ENCODE data around the gene TTBK1.

TTBK1 gene

GRCh38 chr6:43226192-43226851 lies 17.0 kb upstream of the TTBK1 start:
- no peak for DNase-seq

- DNase-seq, result peak; percentile 85
These were observed 14.1 kb upstream of the TTBK1 start, which contains the start of gene DNPH1 for GRCh38 chr6:43228951-43229802. Gene DNPH1 (minus strand): TSS chr6:43229481. CDS start chr6:43229456, 25 bp downstream.

DNA sequence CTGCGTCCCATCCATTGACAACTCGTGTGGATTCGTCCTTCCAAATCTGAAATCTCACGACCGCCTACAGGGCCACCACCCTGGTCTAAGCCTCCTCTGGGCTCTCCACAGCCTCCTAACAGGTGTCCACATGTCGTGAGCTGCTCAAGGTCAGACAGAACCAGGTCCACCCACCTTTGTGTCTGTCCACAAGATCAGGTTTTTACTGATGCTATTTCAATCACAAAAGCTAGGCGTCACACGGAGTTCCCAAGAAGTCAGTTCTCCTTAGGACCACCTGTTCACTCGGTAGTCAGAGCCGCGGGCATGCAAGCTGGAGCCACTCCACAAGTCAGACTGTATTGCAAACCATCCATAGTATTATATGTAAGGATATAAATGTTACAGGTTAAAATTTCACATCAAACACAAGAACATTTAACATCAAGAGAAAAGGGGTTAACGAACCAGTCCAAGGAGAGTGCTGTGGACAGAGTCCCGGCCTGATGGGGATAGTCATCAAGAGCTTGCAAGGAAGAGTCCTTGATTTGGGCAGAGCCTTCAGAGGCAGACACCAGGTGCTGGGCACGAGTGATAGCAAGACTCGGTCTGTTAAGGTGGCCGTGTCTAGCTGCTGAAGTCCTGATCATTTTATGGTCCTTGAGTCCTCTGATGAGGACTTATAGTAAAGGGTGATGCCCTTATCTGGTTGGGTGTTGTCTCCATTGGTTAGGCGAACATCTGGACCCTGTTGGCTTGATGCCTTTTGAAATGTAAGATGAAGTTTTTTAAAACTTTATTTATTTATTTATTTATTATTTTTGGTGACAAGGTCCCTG lies 13.3 kb upstream of the TTBK1 start:
- no peak for DNase-seq

- DNase-seq, result no peak
These were observed 12.2 kb upstream of the TTBK1 start for GRCh38 chr6:43231053-43231452.

- no peak for DNase-seq
These were observed 11.4 kb upstream of the TTBK1 start for GRCh38 chr6:43231735-43232450.

- no peak for DNase-seq
These were observed 7.4 kb upstream of the TTBK1 start for GRCh38 chr6:43235841-43236240.

DNA sequence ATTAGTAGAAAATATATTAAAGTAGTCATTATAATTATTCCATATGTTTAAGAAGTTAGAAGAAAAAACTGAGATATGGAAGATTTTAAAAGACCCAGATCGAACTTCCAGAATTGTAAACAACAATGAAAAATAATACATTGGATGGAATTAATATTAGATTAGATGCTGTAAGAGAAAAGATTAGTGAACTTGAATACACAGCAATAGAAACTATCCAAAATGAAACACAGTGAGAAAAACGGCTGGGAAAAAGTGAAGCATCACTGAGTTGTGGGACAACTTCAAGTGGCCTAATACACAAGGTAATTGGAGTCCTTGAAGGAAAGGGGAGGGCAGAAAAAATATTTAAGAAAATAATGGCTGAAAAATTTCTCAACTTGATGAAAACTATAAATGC lies 4.2 kb upstream of the TTBK1 start:
- DNase-seq, result no peak

GRCh38 chr6:43240950-43241349 lies 2.3 kb upstream of the TTBK1 start:
- DNase-seq, result no peak

DNA sequence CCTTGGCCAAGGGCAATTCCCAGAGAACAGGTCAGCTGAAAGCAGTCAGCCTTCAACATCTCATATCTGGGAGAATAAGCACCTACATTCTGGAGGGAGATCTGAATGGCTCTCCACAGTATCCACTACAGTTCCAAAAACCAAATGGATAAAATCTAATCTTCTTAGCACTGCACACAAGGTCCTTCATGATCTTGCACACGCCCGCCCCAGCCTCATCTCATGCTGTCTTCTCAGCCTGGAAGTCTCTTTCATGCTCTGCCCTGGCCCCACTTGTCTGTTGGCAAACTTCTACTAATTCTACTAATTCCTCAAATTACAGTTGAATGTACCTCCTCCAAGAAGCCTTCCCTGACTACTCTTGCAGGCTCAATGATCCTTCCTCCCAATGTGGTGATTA lies 1.8 kb upstream of the TTBK1 start:
- no peak for DNase-seq

DNA sequence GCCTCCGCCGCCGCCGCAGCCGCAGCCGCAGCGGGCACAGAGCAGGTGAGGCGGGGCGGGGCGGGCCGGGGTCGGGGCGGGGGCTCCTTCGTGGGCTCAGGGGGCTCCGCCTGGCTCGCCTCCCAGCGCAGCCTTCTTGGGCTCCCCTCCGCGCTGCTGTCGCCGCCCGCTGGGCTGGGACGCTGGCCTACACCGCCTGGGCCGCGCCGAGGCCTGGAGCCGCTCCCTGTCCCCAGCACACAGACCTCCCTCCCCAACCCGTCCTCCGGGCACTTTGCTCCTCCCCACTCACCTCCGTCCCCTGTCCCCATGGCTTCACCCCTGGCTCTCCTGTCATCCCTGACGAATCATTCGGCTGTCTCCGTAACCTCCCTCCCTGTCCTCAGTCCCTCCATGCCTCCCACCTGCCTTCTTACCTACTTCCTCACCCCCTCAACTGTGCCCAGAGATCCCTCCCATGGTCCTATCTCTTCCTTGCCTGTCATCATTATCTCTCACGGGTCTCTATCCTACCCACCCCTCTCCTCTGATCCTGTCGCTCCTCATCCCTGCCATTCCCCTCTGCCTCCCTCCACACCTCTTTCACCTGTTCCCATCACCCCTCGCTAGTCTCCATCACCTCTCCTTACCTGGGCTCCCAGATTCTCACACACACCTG lies 512 bp downstream of the TTBK1 start:
- no peak for DNase-seq

- no peak for DNase-seq
These were observed 3.2 kb downstream of the TTBK1 start for GRCh38 chr6:43246301-43247113.

DNA sequence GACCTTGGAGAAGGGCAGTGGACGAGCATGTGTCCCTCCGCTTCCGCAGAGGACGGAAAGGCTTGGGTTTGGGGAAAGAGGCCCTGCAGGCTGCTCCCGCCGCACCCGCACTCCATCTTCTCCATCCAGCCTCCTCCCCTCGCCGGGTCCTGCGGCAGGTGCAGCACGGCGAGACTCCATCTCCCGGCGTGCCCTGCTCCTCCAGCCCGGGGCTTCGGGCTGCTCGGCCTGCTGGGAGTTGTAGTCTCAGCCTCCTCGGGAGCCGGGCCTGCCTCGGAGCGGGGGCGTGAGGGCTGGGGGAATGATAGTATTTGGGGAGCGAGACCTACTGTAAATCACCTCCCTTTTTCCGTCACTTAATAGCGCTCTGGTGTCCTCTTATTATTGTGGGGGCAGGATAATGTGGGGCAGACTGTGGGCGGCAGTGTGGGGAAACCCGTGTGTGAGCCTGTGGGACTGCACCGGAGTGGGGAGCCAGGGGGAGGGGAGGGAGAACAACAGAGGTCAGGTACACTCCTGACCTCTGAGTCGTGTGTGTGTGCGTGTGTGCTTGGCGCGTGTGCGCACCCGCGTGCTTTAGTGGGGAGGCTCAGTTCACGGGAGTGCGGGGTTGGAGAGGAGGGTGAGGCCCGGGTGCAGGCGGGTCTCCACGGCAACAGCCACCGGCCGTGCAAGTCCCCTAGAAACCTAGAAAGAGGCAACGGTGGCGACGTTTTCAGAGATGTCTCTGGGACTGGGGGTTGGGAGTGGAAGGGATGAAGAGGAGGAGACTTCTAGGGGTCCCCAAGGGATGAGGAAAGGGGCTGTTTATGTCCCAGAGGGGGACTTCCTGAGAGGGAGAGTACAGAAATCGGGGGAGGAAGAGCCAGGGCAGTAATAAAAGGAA lies 4.1 kb downstream of the TTBK1 start:
- DNase-seq, result peak; percentile 74

GRCh38 chr6:43248101-43248500 lies 4.8 kb downstream of the TTBK1 start:
- DNase-seq, result no peak

- DNase-seq, result no peak
These were observed 5.5 kb downstream of the TTBK1 start for GRCh38 chr6:43248791-43249190.

GRCh38 chr6:43250992-43251373 lies 7.7 kb downstream of the TTBK1 start:
- no peak for DNase-seq

- no peak for DNase-seq
These were observed 10.1 kb downstream of the TTBK1 start for GRCh38 chr6:43253401-43253800.

GRCh38 chr6:43254138-43254817 lies 11.0 kb downstream of the TTBK1 start:
- no peak for DNase-seq

DNA sequence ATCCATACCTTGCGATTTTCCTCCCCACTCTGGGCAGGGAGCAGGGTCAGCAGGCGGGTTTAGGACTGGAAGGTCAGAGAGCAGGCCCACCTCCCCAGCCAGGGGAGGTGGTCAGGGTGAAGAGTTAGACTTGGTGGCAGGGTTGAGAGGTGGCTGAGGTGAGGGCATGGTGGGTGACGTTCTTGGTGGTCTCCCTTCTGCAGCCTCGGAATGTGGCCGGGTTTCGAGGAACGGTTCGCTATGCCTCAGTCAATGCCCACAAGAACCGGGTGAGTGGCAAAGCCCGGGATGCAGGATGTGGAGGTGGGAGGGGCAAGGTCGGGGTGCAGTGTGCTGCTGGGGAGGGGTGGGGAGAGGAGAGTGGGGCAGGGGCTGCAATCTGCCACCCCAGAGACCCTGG lies 11.6 kb downstream of the TTBK1 start:
- no peak for DNase-seq

GRCh38 chr6:43255408-43256054 lies 12.2 kb downstream of the TTBK1 start:
- DNase-seq, result no peak

Measured in femur (tissue), 1 donor.